Erythroblast (primary cell): ENCODE measurements around the gene PGBD5.

Experiments used
- GATA1 ChIP-seq: IDR thresholded peaks from 2 replicates; pipeline ENCODE4 v1.6.1; 2011; ENCODE audit warnings: low read depth, mild to moderate bottlenecking, control low read depth, low read length, moderate library complexity
- POLR2A ChIP-seq: IDR thresholded peaks from 2 replicates; pipeline ENCODE4 v1.6.1; 2011; ENCODE audit warnings: mild to moderate bottlenecking, low read length

- TF ChIP-seq POLR2A (no peak), GATA1 (no peak)
Observed at GRCh38 chr1:230385930-230386329, 40.2 kb downstream of the PGBD5 start.
